Stimulated activated CD4-positive, alpha-beta T cell treated with anti-CD3 and anti-CD28 coated beads, Interleukin-4, amount 100 ng/mL, for 48 hours (primary cell): ENCODE results near the gene SEMA6A.

Experiments used
- DNase-seq, 2 donors: peaks; one replicate each; pipeline ENCODE4 v3.0.0-alpha.2; 2020; ENCODE audit warnings: low read depth in 2 of 2

Gene SEMA6A

GRCh38 chr5:116495786-116496357 is 78.8 kb downstream of the SEMA6A start:
- no peak for DNase-seq

DNA sequence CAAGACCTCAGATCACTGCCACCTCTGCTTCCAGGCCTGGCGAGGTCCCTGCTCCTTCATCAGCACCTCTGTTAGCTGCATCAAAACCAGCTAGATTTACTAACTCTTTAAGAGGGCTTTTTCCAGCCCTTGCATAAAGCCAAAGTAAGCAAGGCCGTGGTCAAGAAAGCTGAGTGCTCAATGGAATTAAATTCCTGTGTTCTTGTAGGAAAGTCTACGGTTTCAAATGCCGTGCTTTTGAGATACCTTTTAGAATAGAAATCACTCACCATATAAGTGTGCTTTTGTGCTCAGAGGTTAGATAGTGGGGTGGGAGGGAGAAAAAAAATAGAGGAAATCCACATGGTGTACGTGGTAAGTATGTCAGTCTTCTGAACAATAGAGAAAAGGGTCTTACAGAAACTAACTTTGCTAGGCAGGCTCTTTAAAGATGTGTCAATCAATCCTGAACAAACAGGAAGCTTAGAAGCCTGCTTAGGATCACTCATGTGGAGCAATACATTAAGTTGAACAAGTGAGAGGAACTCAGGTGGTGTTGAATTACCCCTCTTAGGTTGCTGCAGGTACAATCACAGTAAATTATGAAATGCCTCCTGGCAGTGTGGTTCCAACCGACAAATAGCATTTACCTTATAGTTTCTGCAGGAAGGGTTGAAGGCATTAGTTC is 79.7 kb downstream of the SEMA6A start:
- no peak for DNase-seq

DNA sequence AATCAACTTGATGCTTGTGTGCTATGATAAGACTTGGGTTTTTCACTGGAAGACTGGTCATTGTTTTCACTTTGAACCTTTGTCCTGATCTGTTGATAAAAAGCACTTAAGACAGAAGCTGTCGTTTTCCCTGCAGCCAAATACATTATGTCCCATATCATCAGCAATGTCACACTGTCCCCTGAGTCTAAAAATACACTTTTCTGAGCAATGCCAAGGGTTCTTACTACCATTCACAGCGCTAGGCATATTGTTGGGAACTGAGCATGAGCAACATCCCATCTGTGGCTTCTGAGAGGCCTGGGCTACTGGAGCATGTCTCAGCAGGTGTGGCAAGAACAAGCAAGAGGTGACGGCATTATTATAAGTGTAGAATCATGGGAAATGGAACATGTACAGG is 81.8 kb downstream of the SEMA6A start:
- DNase-seq = no peak

- no peak for DNase-seq
These were observed 82.5 kb downstream of the SEMA6A start for GRCh38 chr5:116492016-116492623.

DNA sequence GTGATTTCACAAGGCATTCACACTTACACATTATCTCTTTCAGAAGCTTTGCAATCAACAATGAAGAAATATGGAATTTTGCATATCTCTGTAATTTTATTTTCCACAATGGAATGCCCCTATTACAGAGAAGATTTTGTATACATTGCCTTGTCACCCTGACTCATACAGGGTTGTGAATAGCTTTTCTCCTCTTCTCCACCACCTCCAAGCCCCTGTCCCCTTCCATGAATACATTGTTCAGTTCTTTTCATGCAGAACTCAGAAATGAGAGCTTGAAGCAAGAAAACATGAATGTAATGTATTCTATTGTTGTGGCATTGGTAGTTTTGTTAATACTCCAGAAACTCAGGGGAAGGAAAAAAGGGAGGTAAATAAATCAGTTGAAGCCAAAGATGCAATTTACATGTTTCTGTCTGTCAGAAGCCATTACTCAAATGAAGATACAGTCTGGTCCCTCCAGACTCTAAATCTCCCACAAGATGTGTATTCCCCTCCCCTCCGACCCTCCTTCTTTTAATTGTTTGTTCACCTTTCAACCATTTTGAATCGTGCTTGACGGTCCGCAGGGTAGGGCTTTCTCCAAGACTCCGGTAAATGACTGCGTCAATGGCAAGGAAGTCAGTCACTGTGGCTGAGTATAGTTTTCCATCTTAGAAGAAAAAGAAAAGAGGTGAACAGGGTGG is 86.1 kb downstream of the SEMA6A start:
- no peak for DNase-seq

DNA sequence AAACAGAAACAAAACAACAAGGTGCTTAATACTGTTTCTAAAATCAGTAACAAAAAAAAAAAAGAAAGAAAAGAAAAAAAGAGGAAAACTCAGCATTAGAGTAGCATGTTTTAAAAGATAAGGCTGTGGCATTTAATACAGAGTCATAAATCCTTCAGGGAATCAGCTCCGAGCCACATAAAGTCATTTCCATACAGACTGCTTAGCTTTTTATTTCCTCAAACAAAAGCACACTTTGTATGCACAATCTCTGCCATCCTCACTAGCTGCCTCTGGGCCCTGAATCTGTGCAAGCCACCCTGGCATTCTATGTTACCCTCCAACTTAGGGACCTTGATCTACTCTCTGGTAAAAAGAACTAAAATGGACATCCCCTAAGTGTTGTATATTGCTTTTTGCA is 87.6 kb downstream of the SEMA6A start:
- DNase-seq = no peak

- no peak for DNase-seq
These were observed 88.0 kb downstream of the SEMA6A start for GRCh38 chr5:116486588-116486987.

- no peak for DNase-seq
These were observed 90.0 kb downstream of the SEMA6A start for GRCh38 chr5:116484645-116485044.

- no peak for DNase-seq
These were observed 92.2 kb downstream of the SEMA6A start for GRCh38 chr5:116482394-116482793.

- DNase-seq = no peak
These were observed 93.6 kb downstream of the SEMA6A start for GRCh38 chr5:116480894-116481510.

GRCh38 chr5:116479776-116480675 is 94.6 kb downstream of the SEMA6A start:
- DNase-seq = no peak

DNA sequence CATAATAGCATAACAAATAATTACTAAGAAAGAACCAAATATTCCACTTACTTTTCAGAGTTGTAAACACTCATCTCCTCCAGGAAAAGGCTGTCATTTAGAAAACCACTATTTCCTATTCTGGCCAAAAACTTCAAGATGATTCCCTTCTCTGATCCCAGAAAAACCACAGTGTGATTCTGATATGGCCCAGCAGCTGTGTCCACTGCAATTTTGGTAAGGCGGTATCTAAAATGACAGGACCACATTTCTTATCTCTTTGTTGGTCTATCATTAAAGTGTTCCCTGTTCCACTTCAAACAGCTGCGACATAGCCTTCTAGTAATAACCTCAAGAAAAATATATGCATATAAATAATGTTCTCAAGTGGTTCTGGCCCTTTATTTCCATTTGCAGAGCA is 96.1 kb downstream of the SEMA6A start:
- DNase-seq = no peak

- DNase-seq = no peak
These were observed 97.6 kb downstream of the SEMA6A start for GRCh38 chr5:116476897-116477537.

DNA sequence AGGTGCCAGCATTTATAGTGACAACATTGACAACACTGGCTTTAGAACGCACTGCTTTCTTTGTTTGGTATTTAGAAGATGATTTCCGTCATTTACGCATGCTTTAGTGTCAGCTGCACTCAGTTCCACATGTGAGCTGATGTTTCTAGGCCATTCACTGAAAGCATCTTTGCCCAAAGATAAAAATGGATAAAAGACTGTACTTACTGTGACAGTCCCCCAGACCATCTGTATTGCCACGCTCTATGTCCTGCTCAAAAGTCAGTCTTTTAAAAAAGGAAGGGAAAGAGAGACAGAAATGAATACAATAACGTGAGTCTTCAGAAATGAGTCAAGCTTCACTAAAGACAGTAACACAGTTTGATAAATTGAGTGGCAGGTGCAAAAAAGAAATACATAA is 99.3 kb downstream of the SEMA6A start:
- no peak for DNase-seq

GRCh38 chr5:116473706-116474105 is 100.9 kb downstream of the SEMA6A start:
- no peak for DNase-seq

DNA sequence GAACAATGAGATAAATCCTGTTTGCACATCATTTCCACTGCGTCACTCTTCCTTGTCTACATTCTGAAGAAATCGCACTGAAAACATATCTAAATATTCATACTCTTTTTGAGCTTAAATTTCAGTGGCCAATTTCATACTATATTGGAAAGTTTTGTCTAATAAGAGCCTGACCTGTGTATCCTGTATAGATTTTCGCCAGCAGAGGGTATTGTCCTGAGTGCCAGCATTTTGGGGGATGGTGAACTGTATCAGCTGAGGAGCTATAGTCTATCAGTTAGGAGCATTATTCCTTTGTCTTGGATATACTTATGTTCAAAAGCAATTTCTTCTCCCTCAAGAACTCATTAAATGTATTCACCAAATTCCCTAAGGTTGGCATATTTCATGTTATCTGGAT is 102.3 kb downstream of the SEMA6A start:
- DNase-seq = no peak

GRCh38 chr5:116469631-116470030 is 105.0 kb downstream of the SEMA6A start:
- DNase-seq = no peak

GRCh38 chr5:116468583-116468982 is 106.0 kb downstream of the SEMA6A start:
- DNase-seq = no peak

GRCh38 chr5:116467465-116467843 is 107.2 kb downstream of the SEMA6A start:
- no peak for DNase-seq

- DNase-seq = no peak
These were observed 107.7 kb downstream of the SEMA6A start for GRCh38 chr5:116466727-116467464.
